ENCODE results near the gene ITPR1. TPM values are rescaled to one million over a fixed set of nuclear protein-coding genes. Genes with fewer than 3 reads are reported as not detected.
A peak's percentile ranks its signal among the peaks of the same experiment; 100 is the strongest.

ITPR1 gene
- total and polyA plus RNA-seq, 4 donors = 9.3 to 43.7 (median 20.9) TPM

- no peaks in the 10 kb centered on the region for H3K36me3 ChIP-seq (ENCODE audit: control insufficient read depth, insufficient read depth, low read length)
- peaks cover 14% of the 10 kb centered on the region for H3K4me1 ChIP-seq (ENCODE audit: control insufficient read depth, insufficient read depth, low read length)
- no peak for DNase-seq (ENCODE audit: low read depth in 4 of 6, low spot score in 6 of 6)
- H3K4me3 ChIP-seq (ENCODE audit: low read depth, low read length) = no peak overlapping the region
- H3K27ac ChIP-seq (ENCODE audit: low read depth, low read length) = no peak overlapping the region
- no CpG with 5 or more reads among the region's 5 CpGs for WGBS (ENCODE audit: insufficient coverage)
- peaks cover 13% of the 10 kb centered on the region for H3K27me3 ChIP-seq (ENCODE audit: control insufficient read depth, insufficient read depth, low read length)
- H3K9me3 ChIP-seq (ENCODE audit: control insufficient read depth, insufficient read depth, low read length) = no peaks in the 10 kb centered on the region
These were observed 4.0 kb downstream of the ITPR1 start for GRCh38 chr3:4497005-4497692.

DNA sequence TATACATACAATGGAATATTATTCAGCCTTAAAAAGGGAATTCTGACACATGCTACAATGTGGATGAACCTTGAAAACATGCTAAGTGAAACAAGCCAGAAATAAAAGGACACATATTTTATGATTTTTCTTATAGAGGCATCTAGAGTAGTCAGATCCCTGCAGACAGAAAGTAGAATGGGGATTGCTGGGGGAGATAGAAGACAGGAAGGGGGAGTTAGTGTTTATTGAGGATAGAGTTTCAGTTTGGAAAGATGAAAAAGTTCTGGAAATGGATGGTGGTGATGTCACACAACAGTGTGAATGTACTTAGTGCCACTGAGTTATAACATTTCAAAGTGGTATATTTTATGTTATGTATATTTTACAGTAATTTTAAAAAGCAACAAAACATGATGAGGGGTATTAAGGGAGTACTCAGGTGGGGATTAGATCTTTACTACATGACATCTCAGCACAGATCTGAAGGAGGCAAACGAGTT is 4.7 kb downstream of the ITPR1 start:
- no peak overlapping the region for H3K4me3 ChIP-seq (ENCODE audit: low read depth, low read length)
- DNase-seq (ENCODE audit: low read depth in 4 of 6, low spot score in 6 of 6) = no peak

DNA sequence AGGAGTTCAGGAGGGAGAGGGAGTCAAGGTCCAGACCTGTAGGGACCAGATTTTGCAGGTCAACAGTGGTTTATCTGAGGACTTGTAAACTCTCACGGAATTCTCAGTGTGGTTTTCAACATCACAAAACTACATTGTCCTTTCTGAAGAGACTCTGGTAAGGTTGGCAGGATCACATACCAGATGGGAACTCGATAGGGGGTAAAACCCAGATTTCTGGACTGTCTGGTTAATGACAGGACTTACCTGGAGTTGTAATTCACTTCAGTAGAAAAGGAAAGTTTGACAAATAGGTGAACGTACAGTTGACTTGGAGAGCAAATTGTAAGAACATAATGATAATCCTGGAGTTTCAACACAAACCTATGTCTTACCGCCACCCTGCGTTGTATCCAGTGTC is 5.3 kb downstream of the ITPR1 start:
- peaks cover 10% of the 10 kb centered on the region for H3K4me1 ChIP-seq (ENCODE audit: control insufficient read depth, insufficient read depth, low read length)
- DNase-seq (ENCODE audit: low read depth in 4 of 6, low spot score in 6 of 6) = no peak
- H3K9me3 ChIP-seq (ENCODE audit: control insufficient read depth, insufficient read depth, low read length) = no peaks in the 10 kb centered on the region
- WGBS (ENCODE audit: insufficient coverage) = 83% methylated on average over 1 of the region's 5 CpGs
- no peak overlapping the region for H3K4me3 ChIP-seq (ENCODE audit: low read depth, low read length)
- peaks cover 13% of the 10 kb centered on the region for H3K27me3 ChIP-seq (ENCODE audit: control insufficient read depth, insufficient read depth, low read length)
- H3K27ac ChIP-seq (ENCODE audit: low read depth, low read length) = no peak overlapping the region
- no peaks in the 10 kb centered on the region for H3K36me3 ChIP-seq (ENCODE audit: control insufficient read depth, insufficient read depth, low read length)

More for the DNA sequence above, 4.7 kb downstream of the ITPR1 start:
- Histone ChIP-seq H3K27ac (ENCODE audit: low read depth, low read length) (no peak overlapping the region), H3K36me3 (ENCODE audit: control insufficient read depth, insufficient read depth, low read length) (no peaks in the 10 kb centered on the region), H3K4me1 (ENCODE audit: control insufficient read depth, insufficient read depth, low read length) (peaks cover 11% of the 10 kb centered on the region), H3K27me3 (ENCODE audit: control insufficient read depth, insufficient read depth, low read length) (peaks cover 13% of the 10 kb centered on the region), H3K9me3 (ENCODE audit: control insufficient read depth, insufficient read depth, low read length) (no peaks in the 10 kb centered on the region)
- 75% methylated on average over 1 of the region's 1 CpG for WGBS (ENCODE audit: insufficient coverage)

GRCh38 chr3:4501437-4501836 is 8.3 kb downstream of the ITPR1 start:
- H3K4me3 ChIP-seq (ENCODE audit: low read depth, low read length) = no peak overlapping the region
- WGBS (ENCODE audit: insufficient coverage) = 100% methylated on average over 3 of the region's 3 CpGs
- peaks cover 6% of the 10 kb centered on the region for H3K4me1 ChIP-seq (ENCODE audit: control insufficient read depth, insufficient read depth, low read length)

DNA sequence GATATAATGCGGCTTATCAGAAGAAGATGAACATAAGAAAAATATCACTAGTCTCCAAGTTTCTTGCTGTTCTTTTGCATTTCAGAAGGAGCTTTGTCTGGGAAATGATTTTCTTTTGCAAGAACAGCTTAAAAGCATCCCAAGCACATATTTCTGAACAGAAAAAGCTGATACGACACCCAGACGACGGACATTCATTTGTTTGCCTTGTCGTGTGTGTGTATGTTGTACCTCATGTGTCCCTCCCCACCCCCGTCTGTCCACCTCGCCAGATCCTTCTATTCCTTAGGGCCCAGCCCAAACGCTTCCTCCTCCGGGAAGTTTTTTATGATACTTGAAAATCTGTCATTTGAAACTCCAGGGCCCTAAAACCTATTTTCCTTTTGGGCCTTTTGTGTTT is 8.8 kb downstream of the ITPR1 start:
- H3K4me1 ChIP-seq (ENCODE audit: control insufficient read depth, insufficient read depth, low read length) = peaks cover 6% of the 10 kb centered on the region
- no peaks in the 10 kb centered on the region for H3K9me3 ChIP-seq (ENCODE audit: control insufficient read depth, insufficient read depth, low read length)
- no peak overlapping the region for H3K4me3 ChIP-seq (ENCODE audit: low read depth, low read length)
- DNase-seq (ENCODE audit: low read depth in 4 of 6, low spot score in 6 of 6) = no peak
- H3K36me3 ChIP-seq (ENCODE audit: control insufficient read depth, insufficient read depth, low read length) = no peaks in the 10 kb centered on the region
- no peaks in the 10 kb centered on the region for H3K27me3 ChIP-seq (ENCODE audit: control insufficient read depth, insufficient read depth, low read length)
- WGBS (ENCODE audit: insufficient coverage) = no CpG with 5 or more reads among the region's 9 CpGs
- H3K27ac ChIP-seq (ENCODE audit: low read depth, low read length) = no peak overlapping the region

More at GRCh38 chr3:4501437-4501836, 8.3 kb downstream of the ITPR1 start:
- H3K36me3 ChIP-seq (ENCODE audit: control insufficient read depth, insufficient read depth, low read length) = no peaks in the 10 kb centered on the region
- no peaks in the 10 kb centered on the region for H3K9me3 ChIP-seq (ENCODE audit: control insufficient read depth, insufficient read depth, low read length)
- H3K27ac ChIP-seq (ENCODE audit: low read depth, low read length) = no peak overlapping the region
- no peaks in the 10 kb centered on the region for H3K27me3 ChIP-seq (ENCODE audit: control insufficient read depth, insufficient read depth, low read length)
- DNase-seq (ENCODE audit: low read depth in 4 of 6, low spot score in 6 of 6) = no peak

DNA sequence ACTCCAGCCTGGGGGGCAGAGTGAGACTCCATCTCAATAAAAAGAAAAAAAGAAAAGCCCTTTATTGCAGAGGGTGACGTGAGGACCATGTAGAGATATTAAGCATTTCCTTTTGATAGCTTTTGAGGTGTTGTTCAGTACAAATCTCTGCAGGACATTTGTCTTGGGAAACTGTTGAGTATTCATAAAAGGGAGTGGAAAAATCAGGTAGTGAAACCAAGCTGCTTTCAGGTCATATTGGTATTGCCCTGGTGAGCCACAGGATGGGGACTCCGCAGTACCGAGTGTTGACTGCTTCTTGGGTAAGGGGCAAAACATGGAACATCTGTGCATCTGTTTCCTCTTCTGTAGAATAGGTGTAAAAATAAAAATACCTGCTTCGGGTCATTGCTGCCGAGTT is 9.9 kb downstream of the ITPR1 start:
- H3K36me3 ChIP-seq (ENCODE audit: control insufficient read depth, insufficient read depth, low read length) = no peaks in the 10 kb centered on the region
- H3K4me3 ChIP-seq (ENCODE audit: low read depth, low read length) = no peak overlapping the region
- H3K9me3 ChIP-seq (ENCODE audit: control insufficient read depth, insufficient read depth, low read length) = no peaks in the 10 kb centered on the region
- WGBS (ENCODE audit: insufficient coverage) = 83% methylated on average over 3 of the region's 5 CpGs
- H3K27me3 ChIP-seq (ENCODE audit: control insufficient read depth, insufficient read depth, low read length) = no peaks in the 10 kb centered on the region
- peaks cover 9% of the 10 kb centered on the region for H3K4me1 ChIP-seq (ENCODE audit: control insufficient read depth, insufficient read depth, low read length)
- DNase-seq (ENCODE audit: low read depth in 4 of 6, low spot score in 6 of 6) = no peak
- no peak overlapping the region for H3K27ac ChIP-seq (ENCODE audit: low read depth, low read length)

DNA sequence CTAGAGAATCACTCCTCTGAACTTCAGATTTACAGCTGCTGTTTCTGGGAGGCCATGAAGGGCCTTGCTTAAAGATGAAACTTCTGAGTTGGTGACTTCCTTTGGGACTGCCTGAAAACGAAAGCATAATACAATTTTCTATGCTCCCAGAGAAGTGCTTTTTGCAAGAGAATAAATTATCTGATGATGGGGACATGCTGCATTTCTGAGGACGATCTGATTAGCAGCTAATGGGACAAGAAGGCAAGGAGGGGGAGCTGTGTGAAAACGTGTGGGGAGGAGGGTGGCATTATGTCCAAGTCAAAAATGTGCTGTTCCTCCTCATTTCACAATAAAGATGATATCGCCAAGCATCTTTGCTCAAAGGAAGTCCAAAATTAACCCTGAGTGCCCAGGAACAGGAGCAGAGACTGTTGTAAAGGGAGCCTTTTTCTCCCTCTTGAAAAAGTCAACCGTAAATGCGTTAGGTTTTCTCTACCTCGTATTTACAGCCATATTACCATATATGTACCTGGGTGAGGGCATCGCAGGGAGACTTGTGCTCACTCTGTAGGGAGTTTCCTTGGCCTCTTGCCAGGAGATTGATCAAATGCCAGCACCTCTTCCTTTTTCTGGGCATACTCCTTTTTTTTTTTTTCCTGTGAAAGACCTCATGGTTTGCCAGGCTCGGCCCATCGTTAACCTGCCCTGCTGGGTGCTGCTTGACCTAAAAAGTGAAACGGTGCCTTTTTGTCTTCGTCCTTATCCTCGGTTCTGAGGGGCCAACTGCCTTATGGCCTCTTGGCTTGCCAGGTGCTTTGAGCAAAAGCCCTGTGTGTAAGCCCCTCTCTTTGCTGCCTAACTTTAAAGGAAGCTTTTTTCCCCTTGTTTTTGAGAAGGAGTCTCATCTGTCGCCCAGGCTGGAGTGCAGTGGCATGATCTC is 11.5 kb downstream of the ITPR1 start:
- Histone ChIP-seq H3K4me1 (ENCODE audit: control insufficient read depth, insufficient read depth, low read length) (peaks cover 9% of the 10 kb centered on the region), H3K9me3 (ENCODE audit: control insufficient read depth, insufficient read depth, low read length) (no peaks in the 10 kb centered on the region), H3K36me3 (ENCODE audit: control insufficient read depth, insufficient read depth, low read length) (no peaks in the 10 kb centered on the region), H3K4me3 (ENCODE audit: low read depth, low read length) (no peak overlapping the region), H3K27ac (ENCODE audit: low read depth, low read length) (no peak overlapping the region), H3K27me3 (ENCODE audit: control insufficient read depth, insufficient read depth, low read length) (no peaks in the 10 kb centered on the region)
- DNase-seq (ENCODE audit: low read depth in 4 of 6, low spot score in 6 of 6) = peak in 1 of 6 donors; percentile 34
- 32% methylated on average over 7 of the region's 14 CpGs for WGBS (ENCODE audit: insufficient coverage)

- DNase-seq (ENCODE audit: low read depth in 4 of 6, low spot score in 6 of 6) = no peak
- H3K9me3 ChIP-seq (ENCODE audit: control insufficient read depth, insufficient read depth, low read length) = no peaks in the 10 kb centered on the region
- no peak overlapping the region for H3K4me3 ChIP-seq (ENCODE audit: low read depth, low read length)
- 90% methylated on average over 5 of the region's 6 CpGs for WGBS (ENCODE audit: insufficient coverage)
- H3K27ac ChIP-seq (ENCODE audit: low read depth, low read length) = no peak overlapping the region
- H3K27me3 ChIP-seq (ENCODE audit: control insufficient read depth, insufficient read depth, low read length) = no peaks in the 10 kb centered on the region
- peaks cover 9% of the 10 kb centered on the region for H3K4me1 ChIP-seq (ENCODE audit: control insufficient read depth, insufficient read depth, low read length)
- no peaks in the 10 kb centered on the region for H3K36me3 ChIP-seq (ENCODE audit: control insufficient read depth, insufficient read depth, low read length)
These were observed 12.8 kb downstream of the ITPR1 start for GRCh38 chr3:4505688-4506558.

DNA sequence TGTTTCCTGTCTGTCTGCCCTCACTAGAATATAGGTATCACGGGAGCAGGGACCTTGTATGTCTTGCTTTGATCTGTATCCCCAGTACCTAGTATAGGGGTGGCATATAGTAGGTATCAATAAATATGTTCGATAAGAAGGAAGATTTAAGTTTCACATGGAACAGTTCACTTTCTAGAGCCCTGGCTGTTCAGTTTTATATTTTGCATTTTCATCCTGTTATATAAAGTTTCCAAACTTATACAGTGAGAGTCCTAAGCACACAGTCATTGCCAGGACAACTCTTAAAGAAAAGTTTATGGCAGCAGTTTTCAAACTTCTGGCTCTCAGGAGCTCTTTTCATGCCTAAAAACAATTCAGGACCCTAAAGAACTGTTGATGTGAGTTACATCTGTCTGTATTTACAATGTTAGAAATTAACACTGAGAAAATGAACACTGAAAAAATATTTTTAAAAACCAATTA is 13.4 kb downstream of the ITPR1 start:
- Histone ChIP-seq H3K36me3 (ENCODE audit: control insufficient read depth, insufficient read depth, low read length) (no peaks in the 10 kb centered on the region), H3K4me3 (ENCODE audit: low read depth, low read length) (no peak overlapping the region), H3K27ac (ENCODE audit: low read depth, low read length) (no peak overlapping the region), H3K9me3 (ENCODE audit: control insufficient read depth, insufficient read depth, low read length) (no peaks in the 10 kb centered on the region), H3K27me3 (ENCODE audit: control insufficient read depth, insufficient read depth, low read length) (no peaks in the 10 kb centered on the region), H3K4me1 (ENCODE audit: control insufficient read depth, insufficient read depth, low read length) (peaks cover 9% of the 10 kb centered on the region)
- WGBS (ENCODE audit: insufficient coverage) = no CpG with 5 or more reads among the region's 2 CpGs
- no peak for DNase-seq (ENCODE audit: low read depth in 4 of 6, low spot score in 6 of 6)
